GM19372 (cell line): ENCODE data around the gene ERCC8.
"Not testable (repeated sequence)": the region's sequence is repeated elsewhere in the genome, so short reads cannot be mapped to it uniquely, and the experiment has no call there.

ENCODE experiments used
- ATAC-seq: cut with Tn5 transposase; IDR thresholded peaks from one replicate; pipeline ENCODE4 v1.9.1; 2021; ENCODE audit warnings: mild to moderate bottlenecking, low read depth, moderate library complexity; ENCODE audit not compliant: unreplicated experiment

The ERCC8 gene

GRCh38 chr5:60944904-60945812, at the start of gene ERCC8, which contains the start of gene NDUFAF2:
ERCC8 (minus strand) TSS chr5:60945070; CDS start chr5:60945008, 62 bp downstream.
NDUFAF2 (plus strand) TSS chr5:60945205; CDS start chr5:60945256, 51 bp downstream.
- peak; percentile 99 for ATAC-seq

- no peak for ATAC-seq
Measured at GRCh38 chr5:60993875-60994571, 49.2 kb upstream of the ERCC8 start.

GRCh38 chr5:60993425-60993824, 48.6 kb upstream of the ERCC8 start:
- no peak for ATAC-seq

- ATAC-seq: no peak
Measured at GRCh38 chr5:60992871-60993270, 48.0 kb upstream of the ERCC8 start.

GRCh38 chr5:60989790-60990189, 44.9 kb upstream of the ERCC8 start:
- ATAC-seq: no peak

GRCh38 chr5:60982127-60982526, 37.3 kb upstream of the ERCC8 start:
- not testable (repeated sequence) for ATAC-seq

- no peak for ATAC-seq
Measured at GRCh38 chr5:60980511-60980910, 35.6 kb upstream of the ERCC8 start.

GRCh38 chr5:60978968-60979367, 34.1 kb upstream of the ERCC8 start:
- no peak for ATAC-seq

GRCh38 chr5:60977956-60978737, 33.3 kb upstream of the ERCC8 start:
- ATAC-seq: no peak

- ATAC-seq: no peak
Measured at GRCh38 chr5:60972231-60972630, 27.4 kb upstream of the ERCC8 start.

- ATAC-seq: no peak
Measured at GRCh38 chr5:60961685-60962084, 16.8 kb upstream of the ERCC8 start.

GRCh38 chr5:60960591-60960990, 15.7 kb upstream of the ERCC8 start:
- no peak for ATAC-seq

- no peak for ATAC-seq
Measured at GRCh38 chr5:60959156-60959555, 14.3 kb upstream of the ERCC8 start.

GRCh38 chr5:60958712-60959111, 13.8 kb upstream of the ERCC8 start:
- no peak for ATAC-seq

GRCh38 chr5:60958088-60958487, 13.2 kb upstream of the ERCC8 start:
- ATAC-seq: no peak

GRCh38 chr5:60955239-60955638, 10.4 kb upstream of the ERCC8 start:
- no peak for ATAC-seq

GRCh38 chr5:60948738-60949137, 3.9 kb upstream of the ERCC8 start:
- ATAC-seq: no peak

- ATAC-seq: peak; percentile 26
Measured at GRCh38 chr5:60945813-60946187, 930 bp upstream of the ERCC8 start.

- ATAC-seq: no peak
Measured at GRCh38 chr5:60943624-60944023, 1.2 kb downstream of the ERCC8 start.

GRCh38 chr5:60929024-60929423, 15.8 kb downstream of the ERCC8 start:
- no peak for ATAC-seq

GRCh38 chr5:60927450-60927849, 17.4 kb downstream of the ERCC8 start:
- no peak for ATAC-seq
